ENCODE measurements around the gene LSP1. TPM values are rescaled to one million over a fixed set of nuclear protein-coding genes. Genes with fewer than 3 reads are reported as not detected.
A peak's percentile ranks its signal among the peaks of the same experiment; 100 is the strongest.

Gene LSP1
- total RNA-seq, 4 donors from 2014 or later = 73.7 to 105 (median 86.6) TPM

GRCh38 chr11:1879342-1879940 is 26.6 kb downstream of the LSP1 start:
- intact Hi-C loops (cut with DNase I; ENCODE audit: low total_unique reads) = no loop called here
- 58 to 67% methylated on average over 13 of the region's 13 CpGs for WGBS, 2 donors
- H3K4me3 ChIP-seq (ENCODE audit: low read depth, poor library complexity, severe bottlenecking) = no peak overlapping the region
- DNase-seq (ENCODE audit: low spot score in 2 of 2) = peak in 1 of 2 donors; percentile 85
- TF ChIP-seq CTCF (IDR thresholded peaks at IDR 0.05) (no peak), POLR2A (IDR thresholded peaks at IDR 0.05) (no peak)

- 55 to 58% methylated on average over 31 to 32 of the region's 32 CpGs for WGBS, 2 donors
- TF ChIP-seq POLR2A (IDR thresholded peaks at IDR 0.05) (no peak), CTCF (IDR thresholded peaks at IDR 0.05) (no peak)
- H3K4me3 ChIP-seq (ENCODE audit: low read depth, poor library complexity, severe bottlenecking) = no peak overlapping the region
- DNase-seq (ENCODE audit: low spot score in 2 of 2) = peak in 1 of 2 donors; percentile 94
- intact Hi-C loops (cut with DNase I; ENCODE audit: low total_unique reads) = loop anchor here (5.0 kb wide), 2 partner anchors 42 to 188 kb away; no protein-coding TSS in a partner anchor
Observed at GRCh38 chr11:1879941-1880720, 27.2 kb downstream of the LSP1 start.

GRCh38 chr11:1880746-1881441 is 28.0 kb downstream of the LSP1 start:
- intact Hi-C loops (cut with DNase I; ENCODE audit: low total_unique reads) = loop anchor here (5.0 kb wide), 2 partner anchors 41 to 189 kb away; no protein-coding TSS in a partner anchor
- WGBS, 2 donors = 40 to 52% methylated on average over 3 to 9 of the region's 9 CpGs
- no peak overlapping the region for H3K4me3 ChIP-seq (ENCODE audit: low read depth, poor library complexity, severe bottlenecking)
- DNase-seq (ENCODE audit: low spot score in 2 of 2) = no peak
- TF ChIP-seq POLR2A (IDR thresholded peaks at IDR 0.05) (no peak), CTCF (IDR thresholded peaks at IDR 0.05) (no peak)

GRCh38 chr11:1881442-1882264 is 28.8 kb downstream of the LSP1 start:
- intact Hi-C loops (cut with DNase I; ENCODE audit: low total_unique reads) = loop anchor here (5.0 kb wide), 2 partner anchors 41 to 189 kb away; no protein-coding TSS in a partner anchor
- TF ChIP-seq POLR2A (IDR thresholded peaks at IDR 0.05) (no peak), CTCF (IDR thresholded peaks at IDR 0.05) (no peak)
- no peak overlapping the region for H3K4me3 ChIP-seq (ENCODE audit: low read depth, poor library complexity, severe bottlenecking)
- 55 to 57% methylated on average over 29 to 43 of the region's 43 CpGs for WGBS, 2 donors
- peak in 1 of 2 donors; percentile 87 for DNase-seq (ENCODE audit: low spot score in 2 of 2)
